IMR-90 (cell line): ENCODE measurements around the gene METTL27. TPM values are rescaled to one million over a fixed set of nuclear protein-coding genes. Genes with fewer than 3 reads are reported as not detected.
A peak's percentile ranks its signal among the peaks of the same experiment; 100 is the strongest.

Experiments
- ATAC-seq: fragments of 200-7000 bp; cut with Tn5 transposase; 2 replicates; pipeline ENCODE4 v1.9.1; 2020; ENCODE audit warnings: low read depth, mild to moderate bottlenecking, moderate library complexity
- BruUV-seq: library from RNA; stranded (reverse); fragments of 400-500 nt; replicated peaks from 2 replicates; lab custom pipeline; 2021; lab: Mats Ljungman, UMichigan
- CTCF ChIA-PET: fragments of 300-600 bp; formaldehyde crosslinking; extraction: SDS; loops from one replicate; lab custom pipeline; 2021; ENCODE audit warnings: antibody characterized with exemption; lab: Yijun Ruan, JAX
- POLR2A ChIA-PET: fragments of 300-600 bp; sonication (Branson Sonifier 250); formaldehyde crosslinking; loops from one replicate; lab custom pipeline; 2022; ENCODE audit warnings: antibody characterized with exemption; ENCODE audit not compliant: unreplicated experiment; lab: Charles Lee
- DNase-seq: peaks from one replicate; pipeline ENCODE4 v3.0.0; 2013
- H2AFZ ChIP-seq: replicated peaks from 2 replicates; pipeline ENCODE3; 2013; ENCODE audit warnings: low read length, mild to moderate bottlenecking; ENCODE audit not compliant: poor library complexity
- H2AK5ac ChIP-seq: 2 replicates; pipeline ENCODE4 v1.6.1; 2013; ENCODE audit warnings: low read depth, low read length, inconsistent platforms
- H2AK9ac ChIP-seq: replicated peaks from 2 replicates; pipeline ENCODE3; 2013; ENCODE audit warnings: mild to moderate bottlenecking, low read depth, low read length, moderate library complexity; ENCODE audit not compliant: poor library complexity
- H2BK120ac ChIP-seq: 2 replicates; pipeline ENCODE4 v1.6.1; 2013; ENCODE audit warnings: low read depth, low read length, inconsistent platforms
- H2BK15ac ChIP-seq: 3 replicates; pipeline ENCODE4 v1.6.1; 2013; ENCODE audit warnings: low read depth, low read length, inconsistent platforms
- H2BK20ac ChIP-seq: 2 replicates; pipeline ENCODE4 v1.6.1; 2013; ENCODE audit warnings: low read depth, mild to moderate bottlenecking, inconsistent platforms, low read length, moderate library complexity
- H2BK5ac ChIP-seq: 2 replicates; pipeline ENCODE4 v1.6.1; 2013; ENCODE audit warnings: mild to moderate bottlenecking, low read depth, low read length, inconsistent platforms; ENCODE audit not compliant: poor library complexity, severe bottlenecking
- H3K14ac ChIP-seq: replicated peaks from 2 replicates; pipeline ENCODE4 v1.6.1; 2013; ENCODE audit warnings: low read depth, low read length, inconsistent platforms
- H3K18ac ChIP-seq: 2 replicates; pipeline ENCODE4 v1.6.1; 2013; ENCODE audit warnings: low read depth, low read length, control low read depth
- H3K23ac ChIP-seq: 2 replicates; pipeline ENCODE4 v1.6.1; 2013; ENCODE audit warnings: low read depth, low read length, inconsistent platforms
- H3K27ac ChIP-seq: 2 replicates; pipeline ENCODE4 v1.5.1; 2013; ENCODE audit warnings: mild to moderate bottlenecking, control low read depth, low read length; ENCODE audit not compliant: insufficient read depth
- H3K27me3 ChIP-seq: 2 replicates; pipeline ENCODE4 v1.6.1; 2013; ENCODE audit warnings: low read length; ENCODE audit not compliant: control insufficient read depth, insufficient read depth
- H3K36me3 ChIP-seq: 2 replicates; pipeline ENCODE4 v1.6.1; 2013; ENCODE audit warnings: low read length, mixed read lengths; ENCODE audit not compliant: control insufficient read depth, insufficient read depth
- H3K4ac ChIP-seq: 2 replicates; pipeline ENCODE4 v1.6.1; 2013; ENCODE audit warnings: low read depth, low read length, inconsistent platforms
- H3K4me1 ChIP-seq: 2 replicates; pipeline ENCODE4 v1.6.1; 2013; ENCODE audit warnings: low read length, mixed read lengths; ENCODE audit not compliant: control insufficient read depth, insufficient read depth
- H3K4me2 ChIP-seq: 2 replicates; pipeline ENCODE4 v1.6.1; 2013; ENCODE audit warnings: low read depth, mild to moderate bottlenecking, control low read depth, low read length, moderate library complexity
- H3K4me3 ChIP-seq: 2 replicates; pipeline ENCODE4 v1.5.1; 2013; ENCODE audit warnings: low read depth, mild to moderate bottlenecking, control low read depth, low read length, moderate library complexity; ENCODE audit not compliant: insufficient read depth
- H3K56ac ChIP-seq: 2 replicates; pipeline ENCODE4 v1.6.1; 2013; ENCODE audit warnings: low read length, inconsistent platforms; ENCODE audit not compliant: insufficient read depth; ENCODE audit errors: extremely low read depth
- H3K79me1 ChIP-seq, 2 experiments: 2 replicates each; pipeline ENCODE4 v1.6.1; 2013; ENCODE audit warnings: low read length in 2 of 2, inconsistent platforms in 1 of 2, low read depth in 1 of 2
- H3K9ac ChIP-seq: 2 replicates; pipeline ENCODE4 v1.6.1; 2013; ENCODE audit warnings: low read depth, low read length, control low read depth
- H3K9me1 ChIP-seq: 2 replicates; pipeline ENCODE4 v1.6.1; 2013; ENCODE audit warnings: low read length, inconsistent platforms; ENCODE audit not compliant: insufficient read depth
- H3K9me3 ChIP-seq: 2 replicates; pipeline ENCODE4 v1.6.1; 2013; ENCODE audit warnings: low read length; ENCODE audit not compliant: control insufficient read depth, insufficient read depth
- H4K20me1 ChIP-seq: 2 replicates; pipeline ENCODE4 v1.6.1; 2013; ENCODE audit warnings: low read length, inconsistent platforms; ENCODE audit not compliant: insufficient read depth
- H4K5ac ChIP-seq: 2 replicates; pipeline ENCODE4 v1.6.1; 2013; ENCODE audit warnings: mild to moderate bottlenecking, low read depth, low read length, control low read depth
- H4K8ac ChIP-seq, 2 experiments: 2 replicates each; pipeline ENCODE4 v1.6.1; 2013; ENCODE audit warnings: low read depth in 2 of 2, low read length in 2 of 2, control low read depth in 1 of 2, inconsistent platforms in 1 of 2
- H4K91ac ChIP-seq: 2 replicates; pipeline ENCODE4 v1.6.1; 2013; ENCODE audit warnings: low read depth, low read length, inconsistent platforms; ENCODE audit not compliant: insufficient read depth
- CEBPB ChIP-seq: IDR thresholded peaks from 2 replicates; pipeline ENCODE4 v1.6.1; 2012; ENCODE audit warnings: low read depth, low read length, improper control_type of control experiment
- ELK1 ChIP-seq: fragments of 150-350 bp; IDR thresholded peaks from 2 replicates; pipeline ENCODE4 v1.6.1; 2016; ENCODE audit warnings: low read depth, mild to moderate bottlenecking, low read length, moderate library complexity, borderline replicate concordance
- FOS ChIP-seq: fragments of 150-350 bp; IDR thresholded peaks from 2 replicates; pipeline ENCODE4 v1.6.1; 2016; ENCODE audit warnings: low read depth, low read length
- POLR2A ChIP-seq: IDR thresholded peaks from 2 replicates; pipeline ENCODE4 v1.6.1; 2012; ENCODE audit warnings: mild to moderate bottlenecking, low read depth, low read length
- SMC3 ChIP-seq: fragments of 150-350 bp; IDR thresholded peaks from 2 replicates; pipeline ENCODE4 v1.6.1; 2016; ENCODE audit warnings: low read depth, mild to moderate bottlenecking, antibody characterized with exemption, low read length, moderate library complexity
- USF2 ChIP-seq: fragments of 150-350 bp; IDR thresholded peaks from 2 replicates; pipeline ENCODE4 v1.6.1; 2017; ENCODE audit warnings: mild to moderate bottlenecking, antibody characterized with exemption, low read length, low read depth
- WGBS, 2 experiments: methylation state at CpG; one replicate each; pipeline versions ENCODE4 v1.1.5 to v1.1.7; 2013; ENCODE audit warnings: missing lambda C conversion rate in 2 of 2; ENCODE audit not compliant: insufficient read length in 1 of 2; ENCODE audit errors: extremely low coverage in 2 of 2; 5-methylcytosine and 5-hydroxymethylcytosine counted together
- dilution Hi-C: fragments of 300-500 bp; cut with HindIII; formaldehyde crosslinking; loops from one replicate; pipeline ENCODE4 v1.14.3; 2018; ENCODE audit warnings: low sequenced_read_pairs; ENCODE audit not compliant: unreplicated experiment
- in situ Hi-C: fragments of 300-500 bp; cut with MboI; formaldehyde crosslinking; loops from 3 replicates; pipeline ENCODE4 v1.14.3; 2019; ENCODE audit warnings: low sequenced_read_pairs, inconsistent platforms, mixed read lengths
- intact Hi-C: fragments of 100-400 bp; cut with micrococcal nuclease; formaldehyde crosslinking; loops from 2 replicates; pipeline ENCODE4 v1.10.0; 2022
- polyA plus RNA-seq, 3 experiments: library from polyadenylated mRNA; depleted of rRNA; stranded (reverse); fragments of >200 nt; gene quantifications; 2 replicates each; pipeline ENCODE4 v1.2.3, GENCODE V29; 2012; ENCODE audit warnings: low replicate concordance in 1 of 3
- total RNA-seq: library from RNA; depleted of rRNA; stranded (reverse); fragments of >200 nt; gene quantifications from 2 replicates; pipeline ENCODE4 v1.2.3, GENCODE V29; 2012

Gene METTL27
- total and polyA plus RNA-seq, 2 of the 4 experiments (the other 2 are of a cell fraction): 2.3 to 4.3 TPM

GRCh38 chr7:73809467-73809951, 32.8 kb downstream of the METTL27 start:
- intact Hi-C loops (no loop called here), dilution Hi-C loops (no loop called here), in situ Hi-C loops (no loop called here)
- CTCF ChIA-PET: no interaction called here
- H3K4me3 ChIP-seq: no peak overlapping the region
- H2BK20ac ChIP-seq: no peak overlapping the region
- H3K27ac ChIP-seq: no peak overlapping the region
- no peak overlapping the region for H4K5ac ChIP-seq
- H3K27me3 ChIP-seq: no peaks in the 10 kb centered on the region
- H2AFZ ChIP-seq: peak overlapping the region; percentile 69
- no peak overlapping the region for H3K14ac ChIP-seq
- H2BK5ac ChIP-seq: no peak overlapping the region
- no peak overlapping the region for H2AK9ac ChIP-seq
- DNase-seq (no peak), ATAC-seq (no peak)
- H2BK15ac ChIP-seq: no peak overlapping the region
- H3K9me3 ChIP-seq: no peaks in the 10 kb centered on the region
- no peak overlapping the region for H3K23ac ChIP-seq
- no peaks in the 10 kb centered on the region for H4K20me1 ChIP-seq
- H3K36me3 ChIP-seq: no peaks in the 10 kb centered on the region
- no peak overlapping the region for H2BK120ac ChIP-seq
- no peak overlapping the region for H3K56ac ChIP-seq
- no peak overlapping the region for H3K18ac ChIP-seq
- H3K79me1 ChIP-seq: no peaks in the 10 kb centered on the region
- no peak overlapping the region for H3K9ac ChIP-seq
- H3K4me2 ChIP-seq: no peak overlapping the region
- POLR2A ChIA-PET: no interaction called here
- no peaks in the 10 kb centered on the region for H3K9me1 ChIP-seq
- TF ChIP-seq SMC3 (no peak), FOS (no peak), CEBPB (no peak), POLR2A (no peak), ELK1 (no peak), USF2 (no peak)
- 70% methylated on average over 8 of the region's 21 CpGs; no CpG with 5 or more reads in 1 of the 2 experiments for WGBS, 2 experiments
- no peak overlapping the region for H4K91ac ChIP-seq
- H3K4ac ChIP-seq: no peak overlapping the region
- 0 out of 2 replicates have a peak, but pooled peaks cover 2% of the 10 kb centered on the region for H3K4me1 ChIP-seq
- H2AK5ac ChIP-seq: peak overlapping the region; percentile 20; the same call in 1 of the 2 replicates
- H4K8ac ChIP-seq: no peak overlapping the region
- no TSS peak for BruUV-seq
